Activated CD4-positive, alpha-beta T cell treated with anti-CD3 and anti-CD28 coated beads, Interleukin-2, amount 50 U/mL, for 1 hour (primary cell): ENCODE results near the gene PEAR1.
A peak's percentile ranks its signal among the peaks of the same experiment; 100 is the strongest.
"Not testable (repeated sequence)": the region's sequence is repeated elsewhere in the genome, so short reads cannot be mapped to it uniquely, and the experiment has no call there.

Experiments used
- DNase-seq: peaks from one replicate; pipeline ENCODE4 v3.0.0-alpha.2; 2020

Gene PEAR1

GRCh38 chr1:156923670-156924477 is 30.4 kb downstream of the PEAR1 start:
- DNase-seq: no peak

DNA sequence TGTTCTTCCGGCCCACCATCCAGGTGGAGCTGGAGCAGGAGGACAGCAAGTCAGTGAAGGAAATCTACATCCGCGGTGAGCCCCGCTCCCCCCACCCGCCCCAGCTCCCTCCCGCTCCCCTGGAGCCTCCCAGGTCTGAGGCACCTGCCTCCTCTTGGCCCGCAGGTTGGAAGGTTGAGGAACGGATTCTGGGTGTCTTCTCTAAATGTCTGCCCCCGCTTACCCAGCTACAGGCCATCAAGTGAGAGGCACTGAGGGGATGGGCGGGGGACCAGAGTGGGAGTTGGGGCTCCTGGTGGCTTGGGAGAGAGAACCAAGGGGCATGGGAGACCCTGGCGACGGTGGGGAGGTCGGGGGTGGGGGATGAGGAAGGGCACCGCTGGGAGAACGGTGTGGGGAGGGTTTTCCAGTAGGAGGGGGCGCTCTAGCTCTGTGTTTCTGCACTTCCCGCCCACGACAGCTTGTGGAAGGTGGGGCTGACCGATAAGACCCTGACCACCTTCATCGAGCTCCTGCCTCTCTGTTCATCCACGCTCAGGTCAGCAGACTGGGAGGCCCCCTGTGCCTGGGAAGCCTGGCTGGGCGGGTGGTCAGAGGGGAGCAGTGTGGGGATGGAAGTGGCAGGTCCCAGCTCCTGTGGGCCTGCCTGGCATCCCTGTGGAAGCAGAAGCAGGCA is 31.1 kb downstream of the PEAR1 start:
- no peak for DNase-seq

DNA sequence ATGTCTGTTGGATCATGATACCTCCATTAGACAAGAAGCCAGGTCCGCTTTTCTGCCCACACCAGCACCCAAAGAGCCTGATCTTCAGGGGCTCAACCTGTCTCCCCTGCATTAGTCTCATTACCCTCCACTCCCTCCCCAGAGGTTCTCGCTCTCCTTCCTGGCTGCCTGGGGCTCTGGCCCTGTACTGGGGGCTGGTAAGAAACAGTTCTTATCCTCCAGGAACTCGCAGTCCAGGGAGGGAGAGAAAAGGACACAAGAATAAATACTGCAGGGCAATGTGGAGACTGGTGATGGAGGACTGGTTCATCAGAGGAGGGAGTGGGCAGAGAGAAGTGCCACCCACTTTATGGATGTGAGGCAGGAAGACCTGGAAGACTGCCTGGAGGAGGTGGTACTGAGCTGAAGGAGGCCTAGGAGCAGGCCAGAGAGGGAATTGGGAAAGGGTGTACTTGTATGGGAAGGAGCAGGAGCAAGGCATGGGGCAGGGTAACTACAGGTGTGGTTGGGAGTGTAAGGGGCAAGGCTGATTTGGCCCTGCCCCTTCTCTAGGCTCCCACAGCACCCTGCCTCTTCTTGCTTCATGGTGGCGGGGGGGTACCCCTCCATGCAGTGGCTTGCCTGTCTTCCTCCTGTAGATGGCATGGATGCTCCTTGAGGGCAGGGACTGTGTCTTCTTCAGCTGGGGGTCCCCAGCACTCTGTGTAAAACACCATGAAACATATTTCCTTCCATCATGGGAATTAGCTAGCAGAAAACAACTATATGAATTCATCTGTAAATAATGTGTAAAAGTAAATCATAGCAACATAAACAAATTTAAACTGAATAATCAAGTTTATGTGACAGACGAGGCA is 31.9 kb downstream of the PEAR1 start:
- DNase-seq: no peak

DNA sequence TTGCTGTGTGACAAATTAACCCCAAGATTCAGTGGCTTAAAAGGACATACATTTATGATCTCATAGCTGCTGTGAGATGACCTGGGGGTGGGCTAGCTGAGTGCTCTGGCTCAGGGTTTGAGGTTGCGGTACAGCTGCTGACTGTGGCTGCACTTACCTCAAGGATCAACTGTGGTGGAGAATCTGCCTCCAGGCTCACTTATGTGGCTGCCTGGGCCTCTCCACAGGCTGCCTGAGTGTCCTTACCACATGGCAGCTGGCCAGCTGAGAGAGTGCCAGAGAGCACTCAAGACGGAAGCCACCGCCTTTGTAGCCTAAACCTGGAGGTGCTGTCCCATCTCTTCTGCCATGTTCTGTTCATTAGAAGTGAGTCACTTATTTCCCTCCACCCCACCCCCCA is 32.7 kb downstream of the PEAR1 start:
- DNase-seq: no peak

DNA sequence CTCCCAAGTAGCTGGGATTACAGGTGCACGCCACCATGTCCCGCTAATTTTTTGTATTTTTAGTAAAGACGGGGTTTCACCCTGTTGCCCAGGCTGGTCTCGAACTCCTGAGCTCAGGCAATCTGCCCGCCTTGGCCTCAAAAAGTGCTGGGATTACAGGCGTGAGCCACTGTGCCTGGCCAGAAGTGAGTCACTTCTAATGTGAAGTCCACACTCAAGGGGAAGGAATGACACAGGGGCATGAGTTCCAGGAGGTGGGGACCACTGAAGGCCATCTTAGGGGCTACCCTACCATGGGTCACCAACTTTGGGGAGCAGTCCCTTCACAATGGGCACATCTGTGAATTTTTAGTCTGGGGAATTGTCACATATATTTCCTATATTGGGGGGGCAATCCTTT is 33.2 kb downstream of the PEAR1 start:
- DNase-seq: not testable (repeated sequence)

DNA sequence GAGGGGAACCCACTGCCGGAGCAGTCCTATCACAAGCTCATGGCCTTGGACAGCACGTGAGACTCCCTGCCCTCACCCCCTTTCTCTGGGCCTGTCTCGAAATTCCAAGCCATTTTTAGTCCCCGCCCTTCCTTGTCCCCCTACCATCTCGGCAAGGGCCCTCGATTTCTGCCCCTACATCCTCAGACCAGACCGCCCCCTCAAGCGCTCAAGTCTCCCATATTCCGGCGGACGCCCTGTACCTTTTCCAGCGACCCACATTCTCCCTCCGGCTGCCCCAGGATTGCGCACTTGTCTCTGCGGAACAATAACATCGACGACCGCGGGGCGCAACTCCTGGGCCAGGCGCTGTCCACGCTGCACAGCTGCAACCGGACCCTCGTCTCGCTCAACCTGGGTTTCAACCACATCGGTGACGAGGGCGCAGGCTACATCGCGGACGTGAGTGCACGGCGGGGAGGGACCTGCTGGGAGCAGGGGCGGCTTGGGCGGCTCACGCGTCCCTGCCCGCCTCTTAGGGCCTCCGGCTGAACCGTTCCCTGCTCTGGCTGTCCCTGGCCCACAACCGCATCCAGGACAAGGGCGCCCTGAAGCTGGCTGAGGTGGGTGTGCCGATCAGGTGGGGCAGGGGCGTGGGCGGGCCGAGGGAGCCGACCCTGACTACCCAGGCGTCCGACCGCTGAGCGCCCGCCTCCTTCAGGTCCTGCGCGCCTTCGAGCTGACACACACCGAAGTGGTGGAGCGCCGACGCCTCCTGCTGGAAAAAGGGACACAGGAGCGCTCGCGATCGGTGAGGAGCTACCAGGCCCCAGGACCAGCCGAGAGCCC is 33.9 kb downstream of the PEAR1 start:
- DNase-seq: peak; percentile 67

GRCh38 chr1:156928043-156928602 is 34.6 kb downstream of the PEAR1 start:
- DNase-seq: no peak

DNA sequence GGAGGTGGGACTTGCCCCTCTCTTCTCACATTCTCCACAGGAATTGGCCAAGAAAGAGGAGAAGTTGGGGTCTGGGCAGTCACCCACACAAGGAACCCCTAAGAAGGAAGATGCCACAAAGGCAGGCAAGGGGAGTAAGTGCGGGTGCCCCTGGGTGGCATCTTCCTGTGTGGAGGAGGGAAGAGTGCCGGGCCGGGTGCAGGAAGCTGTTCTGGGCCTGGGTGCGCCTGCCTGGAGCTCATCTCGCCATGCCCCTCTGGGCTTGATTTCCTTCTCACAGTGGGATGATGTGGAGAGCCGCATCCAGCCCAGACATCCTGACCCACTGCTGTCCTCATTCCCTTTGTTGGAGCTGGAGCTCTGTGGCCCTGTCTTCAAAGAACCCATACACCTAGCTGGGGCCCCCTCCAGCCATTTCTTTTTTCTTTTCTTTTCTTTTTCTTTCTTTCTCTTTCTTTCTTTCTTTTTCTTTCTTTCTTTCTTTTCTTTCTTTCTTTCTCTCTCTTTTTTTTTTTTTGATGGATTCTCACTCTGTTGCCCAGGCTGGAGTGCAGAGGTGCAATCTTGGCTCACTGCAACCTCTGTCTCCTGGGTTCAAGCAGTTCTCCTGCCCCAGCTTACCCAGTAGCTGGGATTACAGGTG is 36.2 kb downstream of the PEAR1 start:
- no peak for DNase-seq

DNA sequence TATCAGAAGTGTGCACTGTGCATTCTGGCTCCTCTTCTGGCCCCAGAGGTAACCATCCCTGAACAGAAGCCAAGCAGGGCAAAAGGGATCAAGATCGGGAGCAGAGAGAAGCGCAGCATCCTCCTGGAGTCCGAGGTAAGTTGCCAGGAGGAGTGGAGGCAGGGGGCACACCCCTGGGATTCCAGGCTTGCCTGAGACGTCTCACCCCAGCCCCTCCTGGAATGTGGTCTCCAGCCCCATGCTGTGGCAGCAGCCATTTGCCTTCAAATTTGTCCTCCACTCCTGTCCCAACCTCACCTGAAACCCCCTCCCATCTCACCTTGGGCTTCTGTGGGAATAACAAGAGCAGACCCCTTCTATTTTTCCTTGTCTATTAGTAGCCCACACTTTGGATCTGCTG is 37.0 kb downstream of the PEAR1 start:
- DNase-seq: no peak

DNA sequence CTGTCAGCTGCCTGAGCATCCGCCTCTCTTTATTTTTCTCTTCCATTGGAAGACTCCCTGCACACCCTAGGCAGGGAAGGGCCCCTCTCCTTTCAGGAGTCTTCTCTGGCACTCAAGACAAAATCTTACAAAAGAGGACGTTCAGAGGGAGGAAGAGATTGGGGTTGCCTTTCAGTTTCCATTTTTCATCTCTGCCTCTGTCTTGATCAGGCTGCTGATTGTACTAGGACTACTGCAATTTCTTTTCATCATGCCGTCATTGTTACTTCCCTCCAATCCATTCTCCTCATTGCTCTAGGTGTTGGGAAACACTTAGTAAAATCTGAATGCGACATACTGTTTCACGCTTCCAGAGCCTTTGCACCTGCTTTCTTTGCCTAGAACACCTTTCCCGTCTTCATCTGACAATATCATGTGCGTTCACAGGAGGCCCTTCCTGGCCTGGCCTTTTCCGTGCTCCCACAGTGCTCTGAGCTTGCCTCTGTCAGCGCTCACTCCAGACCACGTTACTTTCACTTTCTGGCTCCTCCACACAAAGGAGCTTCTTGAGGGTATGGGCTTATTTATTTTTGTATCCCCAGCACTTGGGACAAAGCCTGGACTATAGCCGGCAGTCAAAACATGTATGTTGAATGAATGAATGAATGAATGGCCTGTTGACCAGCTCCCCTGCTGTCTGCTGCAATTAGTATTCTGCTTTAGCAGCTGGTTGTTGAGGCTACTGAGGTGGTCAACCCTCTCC is 37.9 kb downstream of the PEAR1 start:
- no peak for DNase-seq

DNA sequence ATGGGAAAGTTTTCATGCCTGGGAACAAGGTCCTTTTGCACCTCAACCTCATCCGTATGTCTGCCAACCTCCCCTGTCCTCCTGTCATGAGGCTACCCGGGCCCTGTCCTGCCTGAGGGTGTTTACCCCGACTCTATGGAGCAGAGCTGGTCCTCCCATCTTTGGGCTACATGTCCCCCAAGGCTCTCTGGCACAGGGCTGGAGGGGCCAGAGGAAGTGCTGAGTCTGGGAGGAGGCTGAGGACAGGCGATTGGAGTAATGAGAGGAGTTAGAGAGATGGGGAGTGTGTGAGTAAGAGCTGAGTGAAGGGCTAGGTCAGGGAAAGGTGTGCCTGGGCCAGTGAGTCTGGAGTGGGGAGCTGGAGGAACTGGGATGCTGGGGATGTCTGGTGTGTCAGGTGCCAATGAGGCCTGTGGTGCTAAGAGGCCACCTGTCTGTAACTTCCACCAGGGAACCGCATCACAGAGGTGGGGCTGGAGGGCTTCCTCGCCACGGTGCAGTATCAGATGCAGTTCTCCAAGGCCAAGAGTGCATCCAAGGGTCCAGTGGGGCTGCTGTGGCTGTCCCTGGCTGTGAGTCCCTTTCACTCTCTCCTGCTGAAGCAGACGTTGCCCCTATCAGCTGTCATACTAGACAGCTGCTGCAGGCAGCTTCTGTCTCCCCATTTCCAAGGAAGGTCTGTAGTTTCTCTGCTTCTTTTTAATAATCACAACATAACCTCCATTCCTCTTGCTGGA is 38.6 kb downstream of the PEAR1 start:
- DNase-seq: no peak

DNA sequence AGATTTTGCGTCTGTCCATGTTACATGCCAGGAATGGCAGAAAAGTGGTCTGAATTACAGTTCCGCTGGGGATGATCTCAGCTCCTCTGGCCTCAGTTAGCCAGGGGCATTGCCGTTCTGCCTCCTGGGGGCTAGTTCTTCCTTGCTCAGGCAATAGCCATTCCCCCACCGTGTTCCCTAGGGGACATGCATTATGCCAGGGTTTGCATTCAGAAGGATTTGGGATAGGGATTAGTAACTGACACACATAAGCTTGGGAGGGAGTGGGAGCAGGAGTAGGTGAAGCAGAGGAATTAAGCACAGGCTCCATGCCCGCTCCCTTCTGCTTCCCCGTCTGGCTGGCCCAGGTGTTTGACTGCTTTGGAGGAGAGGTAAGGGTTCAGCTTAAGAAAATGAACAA is 39.6 kb downstream of the PEAR1 start:
- DNase-seq: no peak

DNA sequence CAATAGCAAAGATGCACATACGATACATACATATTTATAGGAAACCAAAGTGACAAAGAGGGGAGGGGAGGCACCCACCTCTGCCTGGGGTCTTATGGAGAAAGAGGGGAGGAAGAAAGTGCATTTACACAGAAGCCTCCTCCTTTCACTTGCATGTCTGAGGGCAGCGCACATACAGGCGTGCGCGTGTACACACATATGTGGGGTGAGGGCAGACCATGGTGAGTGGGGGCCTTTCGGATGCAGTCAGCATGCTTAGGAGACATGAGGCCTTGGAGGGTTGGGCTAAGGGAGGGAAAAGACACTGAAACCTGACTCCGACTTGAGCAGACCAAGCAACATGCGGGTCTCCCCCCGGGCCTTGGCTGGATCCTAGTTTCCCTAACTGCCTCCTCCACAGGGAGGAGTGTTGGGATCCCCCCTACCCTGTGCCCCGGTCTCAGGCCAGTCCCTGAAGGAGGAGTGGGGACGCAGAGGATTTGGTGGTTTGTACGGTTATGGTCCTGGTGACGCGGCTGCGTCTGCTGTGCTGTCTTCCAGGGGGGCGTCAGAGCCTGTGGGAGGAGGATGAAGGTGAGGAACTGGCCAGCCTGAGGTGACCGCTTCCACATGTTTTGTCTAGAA is 42.1 kb downstream of the PEAR1 start:
- DNase-seq: no peak

DNA sequence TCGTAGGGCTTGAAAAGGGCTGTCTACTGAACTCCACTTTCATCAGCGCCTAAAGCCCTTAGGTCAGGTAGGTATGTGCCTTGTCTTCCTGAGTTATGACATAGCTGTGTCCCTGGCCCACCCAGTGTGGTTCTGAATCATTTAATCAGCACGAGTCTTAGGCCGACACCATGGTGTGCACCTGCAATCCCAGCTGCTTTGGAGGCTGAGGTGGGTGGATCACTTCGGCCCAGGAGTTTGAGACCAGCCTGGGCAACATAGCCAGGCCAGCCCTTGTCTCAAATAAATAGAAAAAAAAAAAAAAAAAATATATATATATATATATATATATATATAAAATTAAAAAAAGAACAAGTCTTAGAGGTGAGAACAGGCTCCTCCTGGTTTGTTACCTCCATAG is 42.7 kb downstream of the PEAR1 start:
- DNase-seq: no peak

GRCh38 chr1:156936721-156937220 is 43.3 kb downstream of the PEAR1 start:
- no peak for DNase-seq

DNA sequence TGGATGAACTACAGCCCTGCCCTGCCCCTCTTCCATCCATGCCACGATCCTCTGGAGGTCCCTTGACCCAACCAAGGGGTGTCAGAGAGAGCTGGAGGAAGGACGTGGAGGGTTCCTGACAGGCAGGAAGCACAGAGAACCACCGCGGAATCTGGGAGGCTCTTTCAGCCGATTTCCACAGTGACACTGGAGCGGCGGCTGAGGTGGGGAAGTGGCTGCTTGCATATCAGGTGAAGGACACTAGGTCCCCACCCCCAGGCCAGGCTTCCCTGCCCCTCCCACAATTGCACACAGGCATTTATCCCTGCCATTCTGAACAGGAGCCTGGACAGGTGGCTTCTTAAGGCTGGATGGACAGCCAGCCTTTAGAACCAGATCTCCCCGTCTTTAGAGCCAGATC is 44.4 kb downstream of the PEAR1 start:
- DNase-seq: no peak

GRCh38 chr1:156938813-156939212 is 45.3 kb downstream of the PEAR1 start:
- DNase-seq: no peak

DNA sequence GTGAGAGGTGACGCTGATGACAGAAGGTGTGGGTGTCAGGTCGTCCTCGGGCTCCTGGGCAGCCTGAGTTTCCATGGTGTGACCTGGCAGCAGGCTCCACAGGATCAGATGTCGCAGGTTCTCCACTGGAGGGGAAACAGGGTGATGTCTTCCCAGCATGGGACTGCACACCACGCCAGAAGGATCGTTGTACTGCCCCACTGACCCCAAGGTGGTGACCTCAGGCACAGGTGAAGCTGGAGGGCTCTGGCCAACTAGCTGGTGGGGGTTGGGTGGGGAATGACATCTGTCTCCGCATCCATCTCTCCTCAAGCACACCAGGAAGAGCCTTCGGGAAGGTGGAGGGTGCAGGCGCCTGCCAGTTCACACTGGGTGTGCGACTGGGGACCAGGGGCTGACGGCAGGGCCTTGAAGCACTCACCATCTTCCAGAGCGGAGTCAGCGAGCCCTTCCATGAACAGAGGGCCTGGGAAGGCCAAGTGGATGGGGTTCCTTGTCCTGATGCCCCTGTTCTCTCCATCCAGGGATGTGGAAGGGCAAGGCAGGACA is 46.3 kb downstream of the PEAR1 start:
- no peak for DNase-seq

DNA sequence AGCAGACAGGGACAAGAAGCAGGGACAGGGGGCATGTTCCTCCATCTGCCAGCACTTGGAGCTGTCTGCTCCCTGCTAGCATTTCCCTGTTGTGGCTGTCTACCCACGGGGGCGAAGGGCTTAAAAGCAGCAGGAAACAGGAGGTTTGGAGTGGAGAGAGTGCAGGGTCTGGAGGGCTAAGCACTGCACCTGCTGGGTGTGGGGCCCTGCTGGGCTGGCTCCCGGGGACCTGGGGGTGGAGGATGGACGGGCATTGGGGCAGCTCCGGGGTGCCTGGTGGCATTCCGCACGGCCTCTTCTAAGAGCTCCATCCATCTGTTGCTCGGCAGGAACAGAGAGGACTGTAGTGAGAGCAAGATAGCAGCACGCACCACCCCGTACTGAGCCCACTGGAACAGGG is 48.2 kb downstream of the PEAR1 start:
- no peak for DNase-seq
